ENCODE results near the gene ADAMTSL3.

ADAMTSL3 gene

GRCh38 chr15:83892498-83892897 lies 238.6 kb downstream of the ADAMTSL3 start:
- DNase-seq = no peak

GRCh38 chr15:83893308-83893707 lies 239.4 kb downstream of the ADAMTSL3 start:
- DNase-seq = no peak

DNA sequence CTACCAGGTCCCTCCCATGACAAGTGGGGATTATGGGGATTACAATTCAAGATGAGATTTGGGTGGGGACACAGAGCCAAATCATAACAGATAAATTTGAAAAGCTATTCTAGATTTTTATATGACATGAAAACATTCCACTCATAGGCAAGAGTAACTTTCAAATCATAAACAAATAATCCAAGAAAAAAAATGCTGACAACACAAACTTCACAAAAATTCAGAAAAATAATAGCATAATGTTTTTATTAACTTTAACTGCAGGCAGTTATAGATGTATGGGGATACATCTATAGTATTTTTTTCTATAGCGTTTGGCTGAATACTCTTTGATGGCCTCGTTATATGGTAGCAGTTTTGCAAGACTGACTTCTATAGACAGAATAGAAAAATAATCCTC lies 243.1 kb downstream of the ADAMTSL3 start:
- DNase-seq = no peak

DNA sequence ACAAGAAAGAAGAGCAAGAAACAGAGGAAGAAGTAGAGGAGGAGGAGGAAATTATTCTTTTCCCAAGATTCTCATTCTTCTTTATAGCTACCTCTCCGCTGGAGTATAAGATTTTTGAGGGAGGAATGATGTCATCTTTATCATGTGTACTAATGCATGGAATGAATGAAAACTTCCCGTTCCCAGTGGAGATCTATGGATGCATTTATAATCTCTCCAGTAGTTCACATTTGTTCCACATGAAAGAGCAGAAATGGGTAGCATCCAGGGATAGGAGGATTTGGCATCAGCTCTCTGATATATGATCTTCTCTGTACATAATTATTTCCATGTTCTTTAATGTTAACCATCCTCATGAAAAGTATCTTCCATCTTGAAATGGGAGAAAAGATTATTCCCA lies 244.4 kb downstream of the ADAMTSL3 start:
- no peak for DNase-seq

DNA sequence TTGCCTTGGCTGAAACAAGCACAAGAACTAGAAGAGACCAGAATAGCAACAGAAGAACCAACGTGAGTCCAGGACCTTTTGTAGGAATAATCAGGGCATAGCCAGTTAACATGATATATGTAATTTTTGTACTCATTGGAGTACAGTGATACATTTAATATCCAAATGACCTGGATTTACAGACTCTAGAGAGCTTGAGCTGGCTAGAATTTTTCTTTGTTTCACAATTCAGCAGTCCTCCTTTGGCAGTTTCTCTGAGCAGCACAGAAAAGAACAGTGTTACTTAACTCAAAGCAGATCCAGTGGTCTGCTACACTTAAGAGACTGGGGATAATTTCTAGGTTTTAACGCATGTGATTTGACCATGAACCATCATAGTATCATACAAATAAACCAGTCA lies 245.7 kb downstream of the ADAMTSL3 start:
- no peak for DNase-seq

- peak; percentile 43 for DNase-seq
These were observed 250.5 kb downstream of the ADAMTSL3 start for GRCh38 chr15:83904107-83905040.

GRCh38 chr15:83905556-83906273 lies 251.8 kb downstream of the ADAMTSL3 start:
- no peak for DNase-seq

DNA sequence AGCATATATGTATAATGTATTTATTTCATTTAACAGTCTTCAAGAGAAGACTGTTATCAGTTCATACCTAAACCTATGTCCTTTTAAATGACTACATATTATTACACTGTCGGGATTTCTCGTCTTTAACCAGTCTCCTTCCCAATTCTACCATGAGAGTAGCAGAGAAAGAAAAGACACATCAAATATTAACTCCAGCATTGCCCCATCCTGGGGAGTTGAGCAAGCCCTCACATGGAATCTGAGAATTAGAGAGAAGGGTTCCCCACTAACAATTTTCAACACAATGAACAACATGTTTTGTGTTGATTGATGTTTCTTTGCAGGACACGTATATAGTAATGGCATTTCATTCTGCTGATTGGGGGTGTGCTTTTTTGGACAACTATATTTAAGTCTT lies 257.4 kb downstream of the ADAMTSL3 start:
- no peak for DNase-seq

DNA sequence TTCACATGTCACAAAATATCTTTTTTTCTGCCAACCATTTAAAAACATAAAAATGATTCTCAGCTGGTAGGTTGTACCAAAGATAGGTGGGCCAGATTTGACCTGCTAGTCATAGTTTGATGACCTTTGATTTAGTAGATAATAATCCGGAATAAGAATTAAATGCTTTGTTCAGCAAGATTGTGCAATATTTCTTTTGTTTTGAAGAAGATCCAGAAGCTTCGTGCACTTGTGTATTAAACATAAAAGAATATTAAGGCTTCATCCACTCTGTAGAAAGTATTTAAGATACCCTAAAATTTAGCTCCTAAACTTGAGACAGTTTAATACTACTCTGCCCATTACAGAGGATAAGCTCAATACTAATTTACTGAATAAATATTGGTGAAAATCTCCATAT lies 258.4 kb downstream of the ADAMTSL3 start:
- DNase-seq = no peak

DNA sequence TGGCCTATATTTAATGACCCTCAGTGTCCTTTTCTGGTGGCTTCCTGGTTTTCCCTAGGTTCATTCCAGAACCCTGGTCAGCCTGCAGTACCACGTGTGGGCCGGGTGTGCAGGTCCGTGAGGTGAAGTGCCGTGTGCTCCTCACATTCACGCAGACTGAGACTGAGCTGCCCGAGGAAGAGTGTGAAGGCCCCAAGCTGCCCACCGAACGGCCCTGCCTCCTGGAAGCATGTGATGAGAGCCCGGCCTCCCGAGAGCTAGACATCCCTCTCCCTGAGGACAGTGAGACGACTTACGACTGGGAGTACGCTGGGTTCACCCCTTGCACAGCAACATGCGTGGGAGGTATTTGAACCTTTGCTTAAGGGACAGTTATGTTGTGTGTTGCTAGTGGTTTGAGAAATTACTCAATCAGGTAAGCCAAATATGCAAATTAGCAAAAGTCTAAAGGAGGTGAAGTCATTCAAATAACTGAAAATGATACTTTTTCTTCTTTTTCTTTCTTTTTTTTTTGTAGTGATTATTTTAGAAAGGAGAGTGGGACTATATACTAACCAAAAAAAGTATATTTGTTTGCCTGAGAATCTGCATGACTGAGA lies 259.2 kb downstream of the ADAMTSL3 start:
- no peak for DNase-seq

DNA sequence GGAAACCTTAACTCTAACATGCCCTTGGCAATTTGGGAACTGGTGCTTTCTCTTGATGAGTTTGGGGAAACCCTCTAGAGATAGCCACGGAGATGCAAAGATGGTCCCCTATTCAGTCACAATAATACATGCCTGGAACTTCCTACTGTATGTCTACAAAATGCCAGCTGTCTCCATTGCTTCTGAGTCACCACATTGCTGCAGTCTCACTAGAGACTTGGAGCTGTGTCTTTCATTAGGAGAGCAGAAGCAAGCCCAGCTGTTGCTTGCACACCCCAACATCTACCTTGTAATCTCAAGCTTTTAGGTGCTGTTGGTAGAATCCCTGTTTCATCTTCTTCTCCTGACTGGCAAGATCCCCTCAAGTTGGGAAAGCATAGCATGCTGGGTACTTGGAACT lies 261.0 kb downstream of the ADAMTSL3 start:
- no peak for DNase-seq

- no peak for DNase-seq
These were observed 263.5 kb downstream of the ADAMTSL3 start for GRCh38 chr15:83917432-83917831.

DNA sequence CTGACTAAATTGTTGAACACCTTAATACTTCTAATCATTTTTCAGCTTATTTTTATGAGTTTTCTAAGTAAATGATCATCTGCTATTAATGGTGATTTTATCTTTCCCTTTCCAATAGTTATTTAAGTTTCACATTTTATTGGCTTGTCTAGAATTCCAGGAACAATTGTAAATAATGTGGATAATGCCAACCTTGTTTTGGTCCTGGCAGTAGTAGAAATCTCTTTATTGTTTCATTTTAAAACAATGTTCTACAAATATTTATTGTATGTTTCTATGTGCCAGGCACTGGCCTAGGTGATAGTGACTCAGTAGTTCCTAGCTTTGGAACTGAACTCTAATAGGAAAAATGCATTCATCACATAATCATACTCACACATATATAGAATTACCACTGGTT lies 264.1 kb downstream of the ADAMTSL3 start:
- DNase-seq = no peak

- no peak for DNase-seq
These were observed 265.5 kb downstream of the ADAMTSL3 start for GRCh38 chr15:83919319-83919830.

GRCh38 chr15:83919978-83920510 lies 266.1 kb downstream of the ADAMTSL3 start:
- DNase-seq = no peak

DNA sequence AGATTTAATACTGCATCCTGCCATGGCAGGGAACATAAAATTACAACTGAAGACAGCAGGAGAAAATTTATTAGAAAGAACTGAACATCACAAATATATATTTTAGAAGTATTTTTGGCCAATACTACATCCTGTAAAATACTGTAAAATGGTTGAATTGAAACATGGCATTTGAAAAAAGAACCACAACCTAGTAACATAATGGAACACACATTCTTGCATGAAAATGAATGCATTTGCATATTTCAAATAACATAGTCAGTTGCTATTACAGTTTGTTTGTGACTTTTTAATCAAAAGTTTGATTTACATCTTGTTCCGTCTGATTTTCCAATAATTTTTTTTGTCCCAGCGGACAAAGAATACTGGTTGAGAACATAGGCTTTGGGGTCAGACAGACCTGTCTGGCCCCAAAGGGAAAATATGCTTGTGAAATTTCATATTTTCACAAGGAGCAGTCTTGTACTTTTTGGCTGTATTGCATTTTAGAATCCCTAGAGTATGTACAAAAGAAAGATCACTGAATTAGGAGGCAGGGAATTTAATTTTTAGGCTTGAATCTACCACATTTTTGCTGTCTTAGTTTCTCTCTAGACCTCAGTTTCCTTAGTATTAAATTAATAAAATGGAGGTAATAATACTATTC lies 268.8 kb downstream of the ADAMTSL3 start:
- no peak for DNase-seq

GRCh38 chr15:83926116-83926515 lies 272.2 kb downstream of the ADAMTSL3 start:
- DNase-seq = no peak

GRCh38 chr15:83927704-83928391 lies 273.9 kb downstream of the ADAMTSL3 start:
- no peak for DNase-seq

DNA sequence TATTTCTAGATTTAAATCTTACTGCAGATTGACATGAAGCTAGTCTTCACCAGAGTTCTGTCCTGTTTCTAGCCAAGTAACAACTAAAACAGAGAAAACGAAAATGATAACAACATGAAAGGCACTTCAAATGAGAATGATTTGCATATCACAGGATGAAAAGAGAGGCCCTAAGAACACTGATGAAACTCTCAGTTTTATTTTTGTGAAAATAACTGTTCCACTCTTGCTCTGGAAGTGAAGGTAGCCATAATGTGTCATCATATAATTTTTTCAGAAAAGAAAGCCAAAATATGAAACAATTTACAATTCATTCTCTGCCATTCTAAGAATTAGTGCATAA lies 274.4 kb downstream of the ADAMTSL3 start:
- no peak for DNase-seq

DNA sequence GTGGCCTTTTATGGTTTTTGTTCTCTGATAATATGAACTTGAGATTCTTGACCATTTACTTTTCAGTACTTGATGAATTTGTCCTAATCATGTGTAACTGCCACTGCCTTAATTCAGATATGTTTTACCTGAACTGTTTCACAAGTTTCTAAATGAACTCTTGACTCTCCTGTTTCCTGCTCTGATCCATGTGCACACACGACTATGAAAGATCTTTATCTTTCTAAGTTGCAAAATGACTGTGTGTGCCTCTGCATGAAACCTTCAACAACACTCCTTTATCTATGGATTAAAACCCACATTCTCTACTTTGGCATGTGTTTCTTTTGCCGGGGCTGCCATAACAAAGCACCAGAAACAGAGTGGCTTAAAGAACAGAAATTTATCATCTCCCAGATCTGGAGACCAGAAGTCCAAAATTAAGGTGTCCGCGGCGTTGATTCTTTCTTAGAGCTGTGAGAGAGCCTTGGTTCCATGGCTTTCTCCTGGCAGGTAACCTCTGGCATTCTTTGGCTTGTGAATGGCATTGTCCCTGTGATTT lies 275.0 kb downstream of the ADAMTSL3 start:
- DNase-seq = no peak

DNA sequence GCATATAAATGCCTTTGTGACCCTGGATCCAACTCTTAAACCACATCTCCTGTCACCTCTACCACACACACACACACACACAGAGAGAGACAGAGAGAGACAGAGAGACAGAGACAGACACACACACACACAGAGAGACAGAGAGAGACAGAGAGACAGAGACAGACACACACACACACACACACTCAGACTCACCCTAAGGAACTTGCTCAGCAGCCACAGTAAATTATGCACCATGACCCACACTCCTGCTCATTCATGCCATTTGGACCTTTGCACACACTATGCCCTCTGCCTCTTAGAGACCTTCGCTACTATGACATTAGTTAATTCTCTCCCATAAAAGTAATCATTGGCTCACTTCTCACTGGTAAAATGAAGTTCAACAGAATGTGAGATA lies 275.7 kb downstream of the ADAMTSL3 start:
- DNase-seq = no peak
